ENCODE results near the gene C6orf52. TPM values are rescaled to one million over a fixed set of nuclear protein-coding genes. Genes with fewer than 3 reads are reported as not detected.

C6orf52 gene
- total and polyA plus RNA-seq, 9 of the 15 experiments (the other 6 are each of a cell fraction or from before 2014, with no cell fraction given) = 6.7 to 37.0 (median 11.1) TPM

- TF ChIP-seq, protein P1, sequence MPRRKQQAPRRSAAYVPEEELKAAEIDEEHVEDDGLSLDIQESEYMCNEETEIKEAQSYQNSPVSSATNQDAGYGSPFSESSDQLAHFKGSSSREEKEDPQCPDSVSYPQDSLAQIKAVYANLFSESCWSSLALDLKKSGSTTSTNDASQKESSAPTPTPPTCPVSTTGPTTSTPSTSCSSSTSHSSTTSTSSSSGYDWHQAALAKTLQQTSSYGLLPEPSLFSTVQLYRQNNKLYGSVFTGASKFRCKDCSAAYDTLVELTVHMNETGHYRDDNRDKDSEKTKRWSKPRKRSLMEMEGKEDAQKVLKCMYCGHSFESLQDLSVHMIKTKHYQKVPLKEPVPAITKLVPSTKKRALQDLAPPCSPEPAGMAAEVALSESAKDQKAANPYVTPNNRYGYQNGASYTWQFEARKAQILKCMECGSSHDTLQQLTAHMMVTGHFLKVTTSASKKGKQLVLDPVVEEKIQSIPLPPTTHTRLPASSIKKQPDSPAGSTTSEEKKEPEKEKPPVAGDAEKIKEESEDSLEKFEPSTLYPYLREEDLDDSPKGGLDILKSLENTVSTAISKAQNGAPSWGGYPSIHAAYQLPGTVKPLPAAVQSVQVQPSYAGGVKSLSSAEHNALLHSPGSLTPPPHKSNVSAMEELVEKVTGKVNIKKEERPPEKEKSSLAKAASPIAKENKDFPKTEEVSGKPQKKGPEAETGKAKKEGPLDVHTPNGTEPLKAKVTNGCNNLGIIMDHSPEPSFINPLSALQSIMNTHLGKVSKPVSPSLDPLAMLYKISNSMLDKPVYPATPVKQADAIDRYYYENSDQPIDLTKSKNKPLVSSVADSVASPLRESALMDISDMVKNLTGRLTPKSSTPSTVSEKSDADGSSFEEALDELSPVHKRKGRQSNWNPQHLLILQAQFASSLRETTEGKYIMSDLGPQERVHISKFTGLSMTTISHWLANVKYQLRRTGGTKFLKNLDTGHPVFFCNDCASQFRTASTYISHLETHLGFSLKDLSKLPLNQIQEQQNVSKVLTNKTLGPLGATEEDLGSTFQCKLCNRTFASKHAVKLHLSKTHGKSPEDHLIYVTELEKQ (CRISPR knock-in tag; IDR thresholded peaks at IDR 0.05) = peak; percentile 36; the same call in 1 of the 2 replicates
- TF ChIP-seq FOXK2 (conservative IDR thresholded peaks at IDR 0.05 in 1 of 2, IDR thresholded peaks at IDR 0.05 in 1 of 2; ENCODE audit: low read depth in 2 of 2) (no peak), ERF (CRISPR knock-in tag; IDR thresholded peaks at IDR 0.05) (0 out of 2 replicates have a peak, but pooled peaks have one; percentile 54), ZNF395 (CRISPR knock-in tag; IDR thresholded peaks at IDR 0.05) (no peak), ZKSCAN1 (IDR thresholded peaks at IDR 0.05; ENCODE audit: low read depth, low read length) (no peak), ELF1 (tag; IDR thresholded peaks at IDR 0.05) (no peak; the same call in none of the 2 replicates), CBFB (CRISPR knock-in tag; IDR thresholded peaks at IDR 0.05) (no peak), CREB3 (tag; conservative IDR thresholded peaks at IDR 0.05; ENCODE audit: low read depth) (0 out of 2 replicates have a peak, but pooled peaks have one; percentile 52), ZNF696 (CRISPR knock-in tag; conservative IDR thresholded peaks at IDR 0.05) (no peak), HNRNPH1 (optimal IDR thresholded peaks at IDR 0.05; ENCODE audit: low read depth, low read length) (no peak), BCOR (IDR thresholded peaks at IDR 0.05) (no peak), CEBPB (tag; IDR thresholded peaks at IDR 0.05) (no peak), PTBP1 (IDR thresholded peaks at IDR 0.05; ENCODE audit: low read depth, low read length) (no peak), L3MBTL2 (IDR thresholded peaks at IDR 0.05) (peak; percentile 98), SMAD4 (CRISPR knock-in tag; conservative IDR thresholded peaks at IDR 0.05) (0 out of 2 replicates have a peak, but pooled peaks have one; percentile 6), ZNF695 (CRISPR knock-in tag; IDR thresholded peaks at IDR 0.05) (peak; percentile 83; the same call in 1 of the 2 replicates), RBM25 (IDR thresholded peaks at IDR 0.05; ENCODE audit: low read depth, low read length, severe bottlenecking) (no peak), CEBPG (CRISPR knock-in tag; IDR thresholded peaks at IDR 0.05) (no peak), CEBPG (tag; conservative IDR thresholded peaks at IDR 0.05 in 1 of 2, IDR thresholded peaks at IDR 0.05 in 1 of 2) (peak; percentile 72 to 89; a peak in 3 of 4 replicates)
- TF ChIP-seq, protein P2, sequence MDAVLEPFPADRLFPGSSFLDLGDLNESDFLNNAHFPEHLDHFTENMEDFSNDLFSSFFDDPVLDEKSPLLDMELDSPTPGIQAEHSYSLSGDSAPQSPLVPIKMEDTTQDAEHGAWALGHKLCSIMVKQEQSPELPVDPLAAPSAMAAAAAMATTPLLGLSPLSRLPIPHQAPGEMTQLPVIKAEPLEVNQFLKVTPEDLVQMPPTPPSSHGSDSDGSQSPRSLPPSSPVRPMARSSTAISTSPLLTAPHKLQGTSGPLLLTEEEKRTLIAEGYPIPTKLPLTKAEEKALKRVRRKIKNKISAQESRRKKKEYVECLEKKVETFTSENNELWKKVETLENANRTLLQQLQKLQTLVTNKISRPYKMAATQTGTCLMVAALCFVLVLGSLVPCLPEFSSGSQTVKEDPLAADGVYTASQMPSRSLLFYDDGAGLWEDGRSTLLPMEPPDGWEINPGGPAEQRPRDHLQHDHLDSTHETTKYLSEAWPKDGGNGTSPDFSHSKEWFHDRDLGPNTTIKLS (IDR thresholded peaks at IDR 0.05; ENCODE audit: borderline replicate concordance, low read depth) = peak; percentile 64
Observed at GRCh38 chr6:10722570-10722819, 28.1 kb upstream of the C6orf52 start (continued).
